Fibroblast of villous mesenchyme (primary cell): ENCODE data around the gene NME2. TPM values are rescaled to one million over a fixed set of nuclear protein-coding genes. Genes with fewer than 3 reads are reported as not detected.

ENCODE experiments used
- DNase-seq: peaks from one replicate; pipeline ENCODE4 v3.0.0-alpha.2; 2010; ENCODE audit warnings: low read depth
- H3K4me3 ChIP-seq: 2 replicates; pipeline ENCODE4 v1.5.1; 2011; ENCODE audit warnings: low read depth, mild to moderate bottlenecking, low read length
- CTCF ChIP-seq: IDR thresholded peaks from 2 replicates; pipeline ENCODE4 v1.5.1; 2012; ENCODE audit warnings: low read depth, mild to moderate bottlenecking, low read length; ENCODE audit not compliant: insufficient read depth
- total RNA-seq: library from RNA; depleted of rRNA; stranded (reverse); fragments of >200 nt; gene quantifications from 2 replicates; pipeline ENCODE4 v1.2.3, GENCODE V29; 2012

The NME2 gene
- total RNA-seq, 1 donor, result 438 TPM

DNA sequence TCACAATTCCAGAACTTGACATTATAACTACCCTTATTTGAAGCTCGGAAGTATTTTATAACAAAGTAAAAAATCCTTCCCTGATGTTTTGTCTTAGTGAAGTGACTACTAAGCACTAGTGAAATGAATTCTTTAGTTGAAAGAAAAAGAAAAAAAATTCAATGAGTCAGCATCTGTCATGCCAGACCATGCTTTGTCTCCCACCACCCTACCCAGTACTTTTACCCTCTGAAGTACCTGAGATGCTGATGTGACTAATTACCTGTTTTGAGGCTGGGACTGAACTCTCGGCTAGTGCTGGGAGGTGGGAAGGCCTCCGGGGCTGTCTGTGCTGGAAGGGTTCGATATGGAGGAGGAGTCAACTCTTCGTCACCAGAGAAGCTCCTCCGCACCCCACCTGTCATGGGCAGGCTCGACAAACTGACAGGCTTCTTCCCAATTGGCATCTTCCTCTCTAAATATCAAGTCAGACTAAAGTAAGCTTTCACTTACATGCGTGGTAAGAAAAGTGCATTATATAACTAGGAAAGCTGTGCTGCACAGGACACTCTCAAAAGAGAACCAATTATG, 19.6 kb downstream of the NME2 start:
- H3K4me3 ChIP-seq, result no peak overlapping the region
- no peak for DNase-seq
- TF ChIP-seq CTCF, result no peak

- H3K4me3 ChIP-seq, result no peak overlapping the region
- TF ChIP-seq CTCF, result no peak
- DNase-seq, result peak; percentile 92
Observed at GRCh38 chr17:51188271-51188833, 22.1 kb downstream of the NME2 start.

DNA sequence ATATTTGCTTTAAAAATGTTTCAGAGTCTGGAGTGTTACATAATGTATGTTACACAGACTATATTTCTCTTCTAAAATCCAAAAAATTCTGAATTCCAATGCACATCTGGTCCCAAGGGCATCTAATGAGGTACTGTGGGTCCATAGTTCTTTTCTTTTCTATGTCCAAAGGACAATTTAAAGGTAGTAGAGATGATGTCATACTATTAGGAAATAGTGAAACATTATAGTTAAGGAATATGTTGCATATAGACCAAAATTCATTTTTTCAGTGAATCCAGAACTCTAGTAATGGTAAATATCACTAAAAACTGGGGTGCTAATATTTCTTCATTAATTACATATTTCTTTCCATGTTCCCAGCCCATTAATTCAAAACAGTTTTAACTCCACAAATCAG, 23.0 kb downstream of the NME2 start:
- DNase-seq, result no peak
- no peak overlapping the region for H3K4me3 ChIP-seq
- TF ChIP-seq CTCF, result no peak

DNA sequence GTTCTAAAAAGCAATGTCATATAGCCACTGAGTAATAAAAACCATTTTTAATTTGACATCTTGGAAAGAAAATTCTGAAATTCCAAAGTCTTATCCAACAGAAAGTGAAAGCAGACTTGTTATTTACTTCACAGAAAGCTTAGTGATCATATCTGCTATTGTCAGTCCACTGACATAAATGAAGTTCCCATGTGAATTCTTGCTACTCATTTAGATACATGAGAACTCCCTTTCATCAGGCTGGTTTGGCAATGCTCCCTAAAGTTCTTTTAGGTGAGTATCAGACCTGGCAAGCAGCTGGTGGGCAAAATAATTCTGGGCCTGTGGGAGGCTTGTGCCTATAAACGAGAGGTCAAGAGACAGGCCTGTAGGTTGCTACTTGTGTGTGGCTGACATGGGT, 23.4 kb downstream of the NME2 start:
- no peak overlapping the region for H3K4me3 ChIP-seq
- TF ChIP-seq CTCF, result no peak
- DNase-seq, result peak; percentile 64

GRCh38 chr17:51191895-51192294, 25.7 kb downstream of the NME2 start:
- no peak overlapping the region for H3K4me3 ChIP-seq
- no peak for TF ChIP-seq CTCF
- DNase-seq, result no peak

GRCh38 chr17:51197754-51198153, 31.5 kb downstream of the NME2 start:
- TF ChIP-seq CTCF, result no peak
- no peak overlapping the region for H3K4me3 ChIP-seq
- DNase-seq, result no peak

GRCh38 chr17:51200295-51200694, 34.1 kb downstream of the NME2 start:
- no peak overlapping the region for H3K4me3 ChIP-seq
- no peak for TF ChIP-seq CTCF
- DNase-seq, result no peak
